Left renal cortex interstitium (tissue), 4 donors: ENCODE measurements around the gene IL26. TPM values are rescaled to one million over a fixed set of nuclear protein-coding genes. Genes with fewer than 3 reads are reported as not detected.

Experiments
- DNase-seq, 4 donors: peaks; one replicate each; pipeline ENCODE4 v3.0.0-alpha.2; 2013; ENCODE audit warnings: low read depth in 4 of 4, low spot score in 2 of 4, missing footprints in 1 of 4
- polyA plus RNA-seq, 4 donors: library from polyadenylated mRNA; unstranded; fragments of 120-200 nt; gene quantifications; one replicate each; pipeline ENCODE4 v1.2.1, GENCODE V29; 2013; ENCODE audit not compliant: insufficient read length in 4 of 4

IL26 gene
- polyA plus RNA-seq: not detected

- DNase-seq: no peak
Observed at GRCh38 chr12:68225576-68226476, at the start of gene IL26. TSS of gene IL26 (minus strand) at chr12:68225810. CDS start at chr12:68225756, 54 bp downstream.

GRCh38 chr12:68272732-68273131, 47.1 kb upstream of the IL26 start:
- DNase-seq: no peak

GRCh38 chr12:68271346-68271745, 45.7 kb upstream of the IL26 start:
- no peak for DNase-seq

GRCh38 chr12:68270358-68270757, 44.7 kb upstream of the IL26 start:
- DNase-seq: no peak

GRCh38 chr12:68269779-68270178, 44.2 kb upstream of the IL26 start:
- no peak for DNase-seq

- DNase-seq: no peak
Observed at GRCh38 chr12:68268967-68269366, 43.4 kb upstream of the IL26 start.

GRCh38 chr12:68267892-68268396, 42.3 kb upstream of the IL26 start:
- no peak for DNase-seq

GRCh38 chr12:68264857-68265256, 39.2 kb upstream of the IL26 start:
- no peak for DNase-seq

GRCh38 chr12:68264158-68264855, 38.7 kb upstream of the IL26 start:
- DNase-seq: no peak

- DNase-seq: no peak
Observed at GRCh38 chr12:68263366-68263765, 37.8 kb upstream of the IL26 start.

- no peak for DNase-seq
Observed at GRCh38 chr12:68261896-68262295, 36.3 kb upstream of the IL26 start.

- DNase-seq: no peak
Observed at GRCh38 chr12:68260153-68260552, 34.5 kb upstream of the IL26 start.

GRCh38 chr12:68259318-68259940, 33.8 kb upstream of the IL26 start:
- no peak for DNase-seq

GRCh38 chr12:68253504-68253903, 27.9 kb upstream of the IL26 start, which contains the start of gene IL22:
TSS of gene IL22 (minus strand) at chr12:68253604. CDS start at chr12:68253448, 156 bp downstream.
- no peak for DNase-seq

- no peak for DNase-seq
Observed at GRCh38 chr12:68252077-68252476, 26.5 kb upstream of the IL26 start.

GRCh38 chr12:68250454-68250853, 24.8 kb upstream of the IL26 start:
- no peak for DNase-seq

- no peak for DNase-seq
Observed at GRCh38 chr12:68247785-68248184, 22.2 kb upstream of the IL26 start.

- no peak for DNase-seq
Observed at GRCh38 chr12:68246350-68246749, 20.7 kb upstream of the IL26 start.

- peak in 1 of 4 donors; percentile 52 for DNase-seq
Observed at GRCh38 chr12:68245180-68246021, 19.8 kb upstream of the IL26 start.

- no peak for DNase-seq
Observed at GRCh38 chr12:68242777-68243176, 17.2 kb upstream of the IL26 start.
